Measurements from ENCODE around the gene EPN2.

EPN2 gene

DNA sequence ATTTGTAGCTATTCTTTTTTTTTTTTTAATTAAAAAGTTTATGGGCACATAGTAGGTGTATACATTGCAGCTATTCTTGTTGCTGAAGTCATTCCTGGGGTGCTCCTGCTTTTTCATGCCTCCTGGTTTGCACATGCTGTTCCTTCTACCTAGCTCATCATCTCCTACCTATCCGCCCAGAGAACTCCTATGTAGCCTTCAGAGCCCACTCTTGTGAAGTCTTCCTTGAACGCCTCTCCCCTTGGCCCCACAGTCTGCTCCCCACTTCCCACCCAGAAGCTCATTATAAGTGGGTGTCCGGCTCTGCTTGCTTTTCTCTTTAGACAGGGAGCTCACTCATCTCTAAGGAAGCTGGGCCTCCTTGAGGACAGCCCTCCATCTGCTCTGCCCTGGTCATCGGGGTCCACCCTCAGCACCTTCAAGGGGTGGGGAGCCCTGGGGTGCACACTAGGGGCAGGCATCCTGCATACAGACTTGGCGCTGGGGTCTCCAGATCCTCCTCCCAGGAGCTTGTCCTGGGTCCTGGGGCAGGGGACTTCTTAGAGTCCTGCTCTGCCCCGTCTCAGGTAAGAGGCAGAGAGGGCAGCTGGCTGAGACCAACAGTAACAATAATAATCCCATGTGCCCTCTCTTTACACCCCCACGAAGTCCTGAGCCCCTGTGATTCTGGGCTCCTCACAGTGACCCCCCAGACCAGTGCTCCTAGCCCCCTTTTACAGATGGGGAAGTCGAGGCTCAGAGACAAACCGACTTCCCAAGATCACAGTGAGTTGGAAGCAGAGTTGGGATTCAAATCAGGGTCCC, 128.9 kb downstream of the EPN2 start:
- DNase-seq (ENCODE audit: low read depth in 2 of 2), result no peak

- no peak for DNase-seq (ENCODE audit: low read depth in 2 of 2)
Measured at GRCh38 chr17:19366637-19366972, 129.4 kb downstream of the EPN2 start.

DNA sequence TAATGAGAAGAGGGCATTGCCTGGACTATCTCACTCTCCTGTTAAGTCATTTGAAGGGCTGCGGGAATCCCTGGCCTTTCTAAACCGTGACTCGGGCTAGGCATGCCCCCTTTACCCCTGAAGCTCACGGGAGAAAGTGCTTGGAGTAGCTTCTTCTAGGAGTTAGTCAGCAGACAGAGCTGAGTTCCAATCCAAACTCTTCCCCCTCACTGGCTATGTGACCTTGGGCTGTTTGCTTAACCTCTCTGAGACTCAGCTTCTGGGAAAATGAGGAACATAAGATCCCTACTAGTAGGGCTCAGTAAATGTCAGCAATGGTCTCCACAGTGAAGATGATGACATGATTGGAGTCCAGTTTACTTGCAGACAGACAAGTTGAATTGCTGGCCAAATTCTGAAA, 131.1 kb downstream of the EPN2 start:
- DNase-seq (ENCODE audit: low read depth in 2 of 2), result no peak

GRCh38 chr17:19369107-19369778, 132.1 kb downstream of the EPN2 start:
- no peak for DNase-seq (ENCODE audit: low read depth in 2 of 2)

GRCh38 chr17:19369846-19370492, 132.8 kb downstream of the EPN2 start:
- DNase-seq (ENCODE audit: low read depth in 2 of 2), result no peak

DNA sequence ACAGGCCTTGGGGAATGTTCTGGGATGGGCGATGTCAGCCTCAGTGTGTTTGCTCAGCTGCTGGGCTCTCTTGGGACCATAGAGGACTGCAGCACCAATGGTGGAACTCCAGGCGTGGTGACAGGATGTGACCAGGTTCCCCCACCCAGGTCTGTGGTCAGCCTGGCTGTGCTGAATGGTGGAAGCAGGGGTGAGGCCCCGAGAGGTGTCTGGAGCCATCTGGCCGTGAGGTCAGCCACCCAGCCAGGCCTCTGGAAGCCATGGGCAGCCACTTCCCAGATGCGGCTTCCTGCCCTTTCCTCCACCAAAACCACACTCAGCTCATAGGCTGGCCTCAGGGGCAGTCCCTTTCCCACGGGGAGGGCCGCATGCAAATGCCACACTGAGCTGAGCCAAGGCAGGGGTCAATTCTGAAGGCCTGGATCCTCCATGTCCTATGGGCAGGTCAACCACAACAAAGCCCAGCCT, 133.4 kb downstream of the EPN2 start:
- peak in 1 of 2 donors; percentile 14 for DNase-seq (ENCODE audit: low read depth in 2 of 2)

DNA sequence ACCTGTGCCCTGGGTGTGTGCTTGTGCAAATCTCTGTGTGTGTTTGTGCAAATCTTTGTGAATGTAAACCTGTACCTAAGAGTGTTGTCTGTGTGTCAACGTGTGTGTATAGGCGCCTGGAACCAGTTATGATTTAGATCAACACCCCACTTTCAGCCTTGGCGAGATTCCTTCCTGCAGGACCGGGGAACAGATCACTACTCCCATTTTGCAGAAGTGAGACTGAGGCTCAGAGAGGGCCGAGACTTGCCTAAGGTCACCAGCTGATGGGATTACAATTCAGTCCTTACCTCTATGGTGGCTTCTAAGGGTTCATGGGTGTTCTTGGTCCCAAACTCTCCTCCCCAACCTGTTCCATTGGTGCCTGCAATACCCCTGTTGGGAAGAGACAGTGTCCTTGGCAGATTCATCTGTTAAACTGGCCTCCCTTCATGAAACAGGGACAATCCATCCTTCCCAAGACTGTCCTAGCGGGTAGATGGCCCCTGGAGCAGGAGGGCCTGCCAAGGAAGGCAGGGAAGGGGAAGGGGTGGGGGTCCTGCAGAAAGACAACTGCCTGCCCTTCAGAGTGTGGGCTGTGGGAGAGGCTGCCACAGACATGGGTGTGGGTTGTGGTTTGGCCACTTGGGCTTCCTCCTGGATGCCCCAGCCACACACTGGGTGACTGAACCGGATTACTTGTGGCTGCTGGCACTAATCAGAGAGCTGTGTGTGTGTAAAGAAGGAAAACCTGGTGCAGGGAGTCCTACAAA, 134.3 kb downstream of the EPN2 start:
- no peak for DNase-seq (ENCODE audit: low read depth in 2 of 2)

DNA sequence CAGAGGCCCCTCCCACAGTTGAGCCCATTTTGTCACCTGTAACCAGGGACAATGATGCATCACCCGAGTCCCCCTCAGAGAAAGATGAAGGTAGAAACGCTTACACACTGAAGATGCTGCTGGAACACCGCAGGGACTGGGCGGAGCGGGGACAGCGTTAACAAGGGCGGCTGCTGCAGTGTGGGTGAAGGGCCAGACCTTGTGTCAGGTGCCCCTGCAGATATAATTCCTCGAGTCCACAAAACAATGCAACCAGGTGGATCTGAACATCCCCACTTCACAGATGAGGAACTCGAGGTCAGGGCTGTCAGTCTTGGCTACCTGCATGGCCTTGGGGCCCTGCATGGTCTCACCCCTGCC, 134.8 kb downstream of the EPN2 start:
- DNase-seq (ENCODE audit: low read depth in 2 of 2), result no peak

DNA sequence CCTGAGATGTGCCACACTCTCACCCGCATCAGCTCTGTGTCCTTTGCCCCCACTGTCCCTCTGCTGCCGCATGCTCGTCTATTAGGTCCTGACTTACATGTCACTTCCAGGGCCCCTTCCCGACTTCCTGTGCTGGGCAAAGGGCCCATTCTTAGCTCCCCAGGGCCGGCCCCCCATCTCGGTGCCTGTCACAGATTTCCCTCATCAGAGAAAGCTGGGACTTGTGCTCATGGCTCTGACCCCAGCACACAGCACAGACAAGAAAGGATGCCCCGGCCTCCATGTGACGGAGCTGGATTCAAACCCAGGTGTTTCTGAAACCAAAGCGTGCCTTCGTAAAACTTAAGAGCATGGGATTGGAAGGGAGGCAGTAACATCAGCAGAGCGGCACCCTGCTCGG, 135.3 kb downstream of the EPN2 start:
- DNase-seq (ENCODE audit: low read depth in 2 of 2), result no peak

DNA sequence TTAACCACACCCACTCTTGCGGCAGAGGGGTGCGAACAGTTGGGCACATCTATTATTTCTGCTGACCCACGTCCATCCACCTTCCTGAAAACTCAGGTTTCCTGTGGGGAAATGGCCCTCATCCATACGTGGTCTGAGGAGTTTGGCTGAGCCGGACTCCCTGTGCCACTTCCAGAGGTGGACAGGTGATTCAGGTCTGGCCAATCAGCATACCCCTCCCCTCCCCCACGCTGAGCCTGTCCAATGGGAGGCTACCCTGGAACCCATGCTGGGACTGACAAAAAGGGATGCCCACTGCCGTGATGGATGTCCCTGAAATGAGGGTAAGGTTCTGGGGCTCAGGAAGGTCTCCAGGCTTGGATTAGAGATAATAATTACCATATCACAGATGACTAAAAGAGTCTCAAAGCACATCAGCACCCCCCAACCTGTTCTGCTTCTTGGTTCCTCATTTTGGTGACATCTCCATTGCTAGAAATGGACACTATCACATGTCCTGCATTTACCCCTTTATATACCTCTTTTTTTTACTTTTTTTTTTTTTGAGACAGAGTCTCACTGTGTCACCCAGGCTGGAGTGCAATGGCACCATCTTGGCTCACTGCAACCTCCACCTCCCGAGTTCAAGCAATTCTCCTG, 135.8 kb downstream of the EPN2 start:
- no peak for DNase-seq (ENCODE audit: low read depth in 2 of 2)

DNA sequence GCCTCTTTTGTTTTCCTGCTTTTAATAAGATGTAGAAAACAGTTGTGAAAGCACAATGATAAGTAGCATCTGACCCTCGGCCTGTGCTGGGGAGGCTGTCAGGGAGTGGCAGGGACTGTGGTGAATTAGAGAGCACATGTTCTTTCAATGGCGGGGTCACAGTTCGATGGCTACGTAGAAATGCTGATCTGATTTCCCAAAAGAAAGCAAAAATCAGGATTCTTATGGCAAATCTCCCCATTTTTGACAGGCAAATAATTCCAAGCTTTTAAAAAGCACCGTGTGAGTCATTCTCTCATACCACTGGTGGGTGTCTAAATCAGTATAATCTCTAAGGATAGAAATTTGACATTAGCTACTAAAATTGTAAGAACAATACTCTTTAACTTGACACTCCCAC, 137.0 kb downstream of the EPN2 start:
- no peak for DNase-seq (ENCODE audit: low read depth in 2 of 2)

DNA sequence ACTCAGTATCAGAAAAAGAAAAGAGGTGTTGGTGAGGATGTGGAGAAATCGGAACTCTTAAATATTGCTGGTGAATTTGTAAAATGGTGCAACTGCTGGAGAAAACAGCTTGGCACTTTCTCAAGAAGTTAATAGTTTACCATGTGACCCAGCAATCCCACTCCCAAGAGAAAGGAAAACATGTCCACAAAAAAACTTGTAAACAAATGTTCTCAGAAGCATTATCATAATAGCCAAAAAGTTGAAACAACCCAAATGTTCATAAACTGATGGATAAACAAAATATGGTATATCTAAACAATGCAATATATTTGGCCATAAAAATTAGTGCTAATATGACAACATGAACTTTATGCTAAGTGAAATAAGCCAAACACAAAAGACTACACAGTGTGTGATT, 138.6 kb downstream of the EPN2 start:
- DNase-seq (ENCODE audit: low read depth in 2 of 2), result no peak

GRCh38 chr17:19376811-19377210, 139.6 kb downstream of the EPN2 start:
- DNase-seq (ENCODE audit: low read depth in 2 of 2), result no peak

DNA sequence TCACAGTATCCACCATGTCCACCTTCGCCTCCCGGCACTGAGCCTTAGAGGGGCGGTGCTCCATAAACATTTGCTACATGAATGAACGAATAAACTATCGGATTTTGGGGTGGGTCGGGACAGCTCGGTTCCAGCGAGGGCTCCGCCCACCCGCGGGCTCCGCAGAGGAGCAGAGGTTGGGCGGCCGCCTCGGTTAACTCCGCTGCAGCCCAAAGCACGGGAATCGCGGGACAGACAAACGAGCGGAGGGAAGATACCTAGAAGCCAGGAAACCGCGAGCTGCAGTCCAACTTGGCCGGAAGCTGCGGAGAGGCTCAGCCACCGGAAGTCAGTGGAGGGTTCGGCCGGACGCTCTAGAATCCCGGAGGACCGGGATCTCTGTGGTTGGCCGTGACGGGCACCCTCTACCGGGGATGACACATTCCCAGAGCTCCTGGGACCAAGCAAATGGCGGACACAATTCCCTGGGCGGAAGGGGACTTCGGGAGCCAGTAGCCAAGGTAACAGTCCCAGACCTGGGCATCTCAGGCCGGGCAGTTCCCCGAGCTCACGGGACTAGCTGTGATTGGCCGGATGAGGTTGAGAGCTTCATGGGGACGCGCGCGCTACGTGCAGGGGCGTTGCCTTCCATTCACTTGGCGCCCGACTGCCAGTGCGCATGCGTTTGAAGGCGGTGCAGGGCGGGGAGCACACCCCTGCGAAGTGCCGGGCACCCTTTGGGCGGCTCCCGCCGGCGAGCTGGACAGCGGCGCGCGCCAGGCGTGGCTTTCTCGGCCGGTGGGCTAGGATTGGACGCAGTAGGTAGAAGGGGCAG, 140.6 kb downstream of the EPN2 start:
- DNase-seq (ENCODE audit: low read depth in 2 of 2), result peak; percentile 98

GRCh38 chr17:19378416-19379360, 141.5 kb downstream of the EPN2 start, which contains the start of gene MAPK7:
Gene MAPK7, plus strand, starts transcription at chr17:19378498. Its CDS starts 403 bp downstream, at chr17:19378901.
- no peak for DNase-seq (ENCODE audit: low read depth in 2 of 2)

GRCh38 chr17:19379361-19380065, 142.3 kb downstream of the EPN2 start:
- no peak for DNase-seq (ENCODE audit: low read depth in 2 of 2)

GRCh38 chr17:19380481-19381301, 143.5 kb downstream of the EPN2 start:
- DNase-seq (ENCODE audit: low read depth in 2 of 2), result no peak

- DNase-seq (ENCODE audit: low read depth in 2 of 2), result no peak
Measured at GRCh38 chr17:19381361-19381740, 144.2 kb downstream of the EPN2 start.
